ENCODE measurements around the gene TPCN1. TPM values are rescaled to one million over a fixed set of nuclear protein-coding genes. Genes with fewer than 3 reads are reported as not detected.

Gene TPCN1
- total and polyA plus RNA-seq, 2 experiments from 2014 or later: 14.4 to 16.2 TPM

GRCh38 chr12:113201187-113202177, 19.8 kb upstream of the TPCN1 start:
- no peak overlapping the region for H3K4me3 ChIP-seq
- H3K36me3 Mint-ChIP-seq (ENCODE audit: low read depth): peaks cover 4% of the 10 kb centered on the region
- TF ChIP-seq, protein P1, sequence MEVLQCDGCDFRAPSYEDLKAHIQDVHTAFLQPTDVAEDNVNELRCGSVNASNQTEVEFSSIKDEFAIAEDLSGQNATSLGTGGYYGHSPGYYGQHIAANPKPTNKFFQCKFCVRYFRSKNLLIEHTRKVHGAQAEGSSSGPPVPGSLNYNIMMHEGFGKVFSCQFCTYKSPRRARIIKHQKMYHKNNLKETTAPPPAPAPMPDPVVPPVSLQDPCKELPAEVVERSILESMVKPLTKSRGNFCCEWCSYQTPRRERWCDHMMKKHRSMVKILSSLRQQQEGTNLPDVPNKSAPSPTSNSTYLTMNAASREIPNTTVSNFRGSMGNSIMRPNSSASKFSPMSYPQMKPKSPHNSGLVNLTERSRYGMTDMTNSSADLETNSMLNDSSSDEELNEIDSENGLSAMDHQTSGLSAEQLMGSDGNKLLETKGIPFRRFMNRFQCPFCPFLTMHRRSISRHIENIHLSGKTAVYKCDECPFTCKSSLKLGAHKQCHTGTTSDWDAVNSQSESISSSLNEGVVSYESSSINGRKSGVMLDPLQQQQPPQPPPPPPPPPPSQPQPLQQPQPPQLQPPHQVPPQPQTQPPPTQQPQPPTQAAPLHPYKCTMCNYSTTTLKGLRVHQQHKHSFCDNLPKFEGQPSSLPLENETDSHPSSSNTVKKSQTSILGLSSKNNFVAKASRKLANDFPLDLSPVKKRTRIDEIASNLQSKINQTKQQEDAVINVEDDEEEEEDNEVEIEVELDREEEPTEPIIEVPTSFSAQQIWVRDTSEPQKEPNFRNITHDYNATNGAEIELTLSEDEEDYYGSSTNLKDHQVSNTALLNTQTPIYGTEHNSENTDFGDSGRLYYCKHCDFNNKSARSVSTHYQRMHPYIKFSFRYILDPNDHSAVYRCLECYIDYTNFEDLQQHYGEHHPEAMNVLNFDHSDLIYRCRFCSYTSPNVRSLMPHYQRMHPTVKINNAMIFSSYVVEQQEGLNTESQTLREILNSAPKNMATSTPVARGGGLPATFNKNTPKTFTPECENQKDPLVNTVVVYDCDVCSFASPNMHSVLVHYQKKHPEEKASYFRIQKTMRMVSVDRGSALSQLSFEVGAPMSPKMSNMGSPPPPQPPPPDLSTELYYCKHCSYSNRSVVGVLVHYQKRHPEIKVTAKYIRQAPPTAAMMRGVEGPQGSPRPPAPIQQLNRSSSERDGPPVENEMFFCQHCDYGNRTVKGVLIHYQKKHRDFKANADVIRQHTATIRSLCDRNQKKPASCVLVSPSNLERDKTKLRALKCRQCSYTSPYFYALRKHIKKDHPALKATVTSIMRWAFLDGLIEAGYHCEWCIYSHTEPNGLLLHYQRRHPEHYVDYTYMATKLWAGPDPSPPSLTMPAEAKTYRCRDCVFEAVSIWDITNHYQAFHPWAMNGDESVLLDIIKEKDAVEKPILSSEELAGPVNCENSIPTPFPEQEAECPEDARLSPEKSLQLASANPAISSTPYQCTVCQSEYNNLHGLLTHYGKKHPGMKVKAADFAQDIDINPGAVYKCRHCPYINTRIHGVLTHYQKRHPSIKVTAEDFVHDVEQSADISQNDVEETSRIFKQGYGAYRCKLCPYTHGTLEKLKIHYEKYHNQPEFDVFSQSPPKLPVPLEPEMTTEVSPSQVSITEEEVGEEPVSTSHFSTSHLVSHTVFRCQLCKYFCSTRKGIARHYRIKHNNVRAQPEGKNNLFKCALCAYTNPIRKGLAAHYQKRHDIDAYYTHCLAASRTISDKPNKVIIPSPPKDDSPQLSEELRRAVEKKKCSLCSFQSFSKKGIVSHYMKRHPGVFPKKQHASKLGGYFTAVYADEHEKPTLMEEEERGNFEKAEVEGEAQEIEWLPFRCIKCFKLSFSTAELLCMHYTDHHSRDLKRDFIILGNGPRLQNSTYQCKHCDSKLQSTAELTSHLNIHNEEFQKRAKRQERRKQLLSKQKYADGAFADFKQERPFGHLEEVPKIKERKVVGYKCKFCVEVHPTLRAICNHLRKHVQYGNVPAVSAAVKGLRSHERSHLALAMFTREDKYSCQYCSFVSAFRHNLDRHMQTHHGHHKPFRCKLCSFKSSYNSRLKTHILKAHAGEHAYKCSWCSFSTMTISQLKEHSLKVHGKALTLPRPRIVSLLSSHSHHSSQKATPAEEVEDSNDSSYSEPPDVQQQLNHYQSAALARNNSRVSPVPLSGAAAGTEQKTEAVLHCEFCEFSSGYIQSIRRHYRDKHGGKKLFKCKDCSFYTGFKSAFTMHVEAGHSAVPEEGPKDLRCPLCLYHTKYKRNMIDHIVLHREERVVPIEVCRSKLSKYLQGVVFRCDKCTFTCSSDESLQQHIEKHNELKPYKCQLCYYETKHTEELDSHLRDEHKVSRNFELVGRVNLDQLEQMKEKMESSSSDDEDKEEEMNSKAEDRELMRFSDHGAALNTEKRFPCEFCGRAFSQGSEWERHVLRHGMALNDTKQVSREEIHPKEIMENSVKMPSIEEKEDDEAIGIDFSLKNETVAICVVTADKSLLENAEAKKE (CRISPR knock-in tag; IDR thresholded peaks at IDR 0.05): no peak
- TF ChIP-seq ETS1 (IDR thresholded peaks at IDR 0.05) (no peak), NANOG (IDR thresholded peaks at IDR 0.05; ENCODE audit: borderline replicate concordance) (no peak), ZNF114 (CRISPR knock-in tag; IDR thresholded peaks at IDR 0.05) (no peak), CREB1 (CRISPR knock-in tag; IDR thresholded peaks at IDR 0.05; ENCODE audit: low read depth) (no peak), EZH2 (IDR thresholded peaks at IDR 0.05; ENCODE audit: low read depth, unreplicated experiment) (no peak), POLR2AphosphoS5 (IDR thresholded peaks at IDR 0.05; ENCODE audit: low read depth) (no peak), ZNF331 (CRISPR knock-in tag; IDR thresholded peaks at IDR 0.05; ENCODE audit: low read depth) (no peak), JUNB (IDR thresholded peaks at IDR 0.05; ENCODE audit: unreplicated experiment) (no peak), STAT1 (IDR thresholded peaks at IDR 0.05; ENCODE audit: unreplicated experiment) (no peak), CTCF (conservative IDR thresholded peaks at IDR 0.05; ENCODE audit: low read depth in 2 of 2) (no peak), EZH2phosphoT487 (IDR thresholded peaks at IDR 0.05; ENCODE audit: unreplicated experiment) (no peak)
- TF ChIP-seq, protein P2, sequence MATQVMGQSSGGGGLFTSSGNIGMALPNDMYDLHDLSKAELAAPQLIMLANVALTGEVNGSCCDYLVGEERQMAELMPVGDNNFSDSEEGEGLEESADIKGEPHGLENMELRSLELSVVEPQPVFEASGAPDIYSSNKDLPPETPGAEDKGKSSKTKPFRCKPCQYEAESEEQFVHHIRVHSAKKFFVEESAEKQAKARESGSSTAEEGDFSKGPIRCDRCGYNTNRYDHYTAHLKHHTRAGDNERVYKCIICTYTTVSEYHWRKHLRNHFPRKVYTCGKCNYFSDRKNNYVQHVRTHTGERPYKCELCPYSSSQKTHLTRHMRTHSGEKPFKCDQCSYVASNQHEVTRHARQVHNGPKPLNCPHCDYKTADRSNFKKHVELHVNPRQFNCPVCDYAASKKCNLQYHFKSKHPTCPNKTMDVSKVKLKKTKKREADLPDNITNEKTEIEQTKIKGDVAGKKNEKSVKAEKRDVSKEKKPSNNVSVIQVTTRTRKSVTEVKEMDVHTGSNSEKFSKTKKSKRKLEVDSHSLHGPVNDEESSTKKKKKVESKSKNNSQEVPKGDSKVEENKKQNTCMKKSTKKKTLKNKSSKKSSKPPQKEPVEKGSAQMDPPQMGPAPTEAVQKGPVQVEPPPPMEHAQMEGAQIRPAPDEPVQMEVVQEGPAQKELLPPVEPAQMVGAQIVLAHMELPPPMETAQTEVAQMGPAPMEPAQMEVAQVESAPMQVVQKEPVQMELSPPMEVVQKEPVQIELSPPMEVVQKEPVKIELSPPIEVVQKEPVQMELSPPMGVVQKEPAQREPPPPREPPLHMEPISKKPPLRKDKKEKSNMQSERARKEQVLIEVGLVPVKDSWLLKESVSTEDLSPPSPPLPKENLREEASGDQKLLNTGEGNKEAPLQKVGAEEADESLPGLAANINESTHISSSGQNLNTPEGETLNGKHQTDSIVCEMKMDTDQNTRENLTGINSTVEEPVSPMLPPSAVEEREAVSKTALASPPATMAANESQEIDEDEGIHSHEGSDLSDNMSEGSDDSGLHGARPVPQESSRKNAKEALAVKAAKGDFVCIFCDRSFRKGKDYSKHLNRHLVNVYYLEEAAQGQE (IDR thresholded peaks at IDR 0.05; ENCODE audit: unreplicated experiment): no peak
- peaks cover 4% of the 10 kb centered on the region; the same call in 2 of the 3 replicates for H3K9me3 Mint-ChIP-seq
- no peaks in the 10 kb centered on the region for H3K36me3 ChIP-seq (ENCODE audit: insufficient read depth)
- no peak overlapping the region for H3K27ac ChIP-seq (ENCODE audit: low read depth)
- no peaks in the 10 kb centered on the region for H3K79me2 ChIP-seq (replicated peaks; ENCODE audit: insufficient read depth)
- peaks cover 2% of the 10 kb centered on the region for H3K27me3 Mint-ChIP-seq (ENCODE audit: insufficient read depth, low read depth, poor library complexity)
- no peak overlapping the region for H3K4me3 Mint-ChIP-seq
- H3K4me1 Mint-ChIP-seq: no peaks in the 10 kb centered on the region; the same call in 2 of the 3 replicates
- no peaks in the 10 kb centered on the region for H3K9me2 ChIP-seq (ENCODE audit: insufficient read depth)
- DNase-seq (ENCODE audit: low spot score) (no peak), ATAC-seq (no peak)
- H4K20me1 ChIP-seq (replicated peaks; ENCODE audit: insufficient read depth): no peaks in the 10 kb centered on the region
- no peaks in the 10 kb centered on the region; the same call in 1 of the 2 replicates for H3K4me1 ChIP-seq (ENCODE audit: insufficient read depth)
- H2AFZ ChIP-seq: no peak overlapping the region
- H3F3A ChIP-seq (replicated peaks; ENCODE audit: low read depth): no peaks in the 10 kb centered on the region
- no peak overlapping the region for H3K27ac Mint-ChIP-seq
- H3K4me2 ChIP-seq: no peak overlapping the region
- no peaks in the 10 kb centered on the region for H3K27me3 ChIP-seq (ENCODE audit: insufficient read depth)
